Central memory CD4-positive, alpha-beta T cell (primary cell): ENCODE results near the gene SVBP.

ENCODE experiments used
- DNase-seq: peaks from one replicate; pipeline ENCODE4 v3.0.0; 2022

SVBP gene

GRCh38 chr1:42797979-42798378 lies 19.2 kb downstream of the SVBP start:
- no peak for DNase-seq

- DNase-seq: no peak
Observed at GRCh38 chr1:42797414-42797813, 19.8 kb downstream of the SVBP start.

DNA sequence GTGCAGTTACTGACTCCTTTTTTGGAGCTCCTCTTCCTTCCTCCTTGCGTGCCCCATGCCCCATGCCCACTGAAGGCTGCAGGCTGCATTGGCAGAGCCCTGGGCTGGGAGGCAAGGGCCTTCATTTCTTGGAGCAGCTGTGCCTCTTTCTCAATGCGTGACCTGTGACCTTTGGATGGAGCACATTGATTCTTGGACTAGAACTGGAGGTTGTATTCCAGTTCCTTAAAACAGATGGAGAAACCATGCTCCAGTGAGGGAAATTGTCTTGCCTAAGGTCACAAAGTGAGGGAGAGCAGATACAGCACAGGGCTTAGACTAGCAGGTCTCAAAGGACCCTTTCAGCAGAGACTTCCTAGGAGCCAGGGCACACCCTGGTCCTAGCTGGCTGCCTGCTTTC lies 23.4 kb downstream of the SVBP start:
- DNase-seq: no peak

DNA sequence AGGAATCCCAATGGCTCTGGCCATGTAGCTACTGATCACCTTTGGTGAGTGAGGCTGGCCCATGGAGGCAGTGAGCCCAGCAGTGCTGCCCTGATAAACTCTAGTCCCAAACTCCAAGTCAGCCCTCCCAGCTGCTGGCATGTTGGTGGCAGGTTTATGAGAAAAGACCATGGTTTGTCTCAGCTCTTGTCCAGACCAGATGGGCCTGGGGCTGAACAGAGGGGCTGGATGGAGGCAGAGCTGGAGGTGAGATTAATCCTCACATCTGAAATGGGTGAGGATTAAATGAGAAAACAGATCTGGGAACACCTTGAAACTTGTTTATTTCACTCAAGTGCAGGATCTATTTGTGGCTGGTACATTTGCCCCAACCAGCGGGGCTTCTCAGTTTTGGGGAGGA lies 29.2 kb downstream of the SVBP start:
- DNase-seq: no peak

- no peak for DNase-seq
Observed at GRCh38 chr1:42786097-42786496, 31.1 kb downstream of the SVBP start.

GRCh38 chr1:42784946-42785693 lies 32.1 kb downstream of the SVBP start, which contains the start of gene TMEM269:
TSS of gene TMEM269 (plus strand) at chr1:42784991. CDS start at chr1:42789894, 4,903 bp downstream.
- peak; percentile 33 for DNase-seq

GRCh38 chr1:42784547-42784945 lies 32.7 kb downstream of the SVBP start:
- no peak for DNase-seq

DNA sequence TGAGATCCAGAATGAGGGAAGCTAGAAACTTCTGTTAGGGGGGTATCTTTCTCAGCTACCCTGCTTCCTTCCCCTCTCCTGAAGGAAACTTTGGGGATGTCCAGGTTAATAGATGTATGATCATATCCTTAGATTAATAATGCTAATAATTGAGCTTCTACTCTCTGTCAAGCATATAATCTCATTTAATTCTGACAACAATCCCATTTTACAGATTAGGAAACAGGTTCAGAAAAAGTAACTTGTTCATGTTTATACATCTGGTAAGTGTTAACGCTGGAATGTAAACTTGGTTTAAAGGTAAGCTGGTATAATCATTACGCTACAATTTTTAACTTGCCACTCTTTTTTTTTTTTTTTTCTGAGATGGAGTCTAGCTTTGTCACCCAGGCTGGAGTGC lies 34.1 kb downstream of the SVBP start:
- no peak for DNase-seq

- no peak for DNase-seq
Observed at GRCh38 chr1:42780176-42780575, 37.0 kb downstream of the SVBP start.

GRCh38 chr1:42779725-42780124 lies 37.5 kb downstream of the SVBP start:
- DNase-seq: no peak

DNA sequence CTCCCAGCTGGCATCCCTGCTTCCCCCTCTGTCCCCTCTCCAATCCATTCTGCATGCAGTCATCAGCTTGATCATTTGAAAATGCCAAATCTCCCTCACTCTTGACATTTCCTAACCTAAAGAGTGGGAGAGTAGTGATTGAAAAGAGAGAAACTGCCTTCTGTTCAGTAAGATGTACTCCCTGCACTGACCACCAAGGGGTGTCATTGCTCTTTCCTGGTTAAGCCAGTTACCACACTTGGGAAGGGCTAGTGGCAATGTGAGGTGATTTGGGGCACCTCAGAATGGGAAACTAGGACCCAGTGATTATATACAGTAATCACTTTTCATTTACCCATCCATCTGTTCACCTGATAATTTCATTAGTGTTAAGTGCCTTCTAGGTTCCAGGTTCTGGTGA lies 39.3 kb downstream of the SVBP start:
- DNase-seq: peak; percentile 15

DNA sequence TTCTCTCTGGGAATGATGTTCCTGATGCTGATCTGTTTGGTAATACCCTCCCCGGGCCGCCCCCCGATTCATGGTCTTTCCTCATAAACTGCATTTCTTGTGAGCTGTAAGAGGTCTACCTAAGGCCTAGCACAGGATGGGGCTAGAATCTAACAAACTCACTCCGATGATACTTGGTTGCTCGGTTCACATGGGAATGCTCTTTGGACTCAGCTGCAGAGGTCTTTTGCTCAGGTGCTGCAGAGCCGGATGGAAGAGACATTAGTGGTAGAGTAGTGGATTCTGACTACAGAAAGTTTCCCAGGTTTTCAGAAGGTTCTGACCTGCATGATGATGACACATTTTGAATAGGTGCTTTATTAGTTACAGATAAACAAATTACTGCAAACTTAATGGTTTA lies 40.7 kb downstream of the SVBP start:
- no peak for DNase-seq

DNA sequence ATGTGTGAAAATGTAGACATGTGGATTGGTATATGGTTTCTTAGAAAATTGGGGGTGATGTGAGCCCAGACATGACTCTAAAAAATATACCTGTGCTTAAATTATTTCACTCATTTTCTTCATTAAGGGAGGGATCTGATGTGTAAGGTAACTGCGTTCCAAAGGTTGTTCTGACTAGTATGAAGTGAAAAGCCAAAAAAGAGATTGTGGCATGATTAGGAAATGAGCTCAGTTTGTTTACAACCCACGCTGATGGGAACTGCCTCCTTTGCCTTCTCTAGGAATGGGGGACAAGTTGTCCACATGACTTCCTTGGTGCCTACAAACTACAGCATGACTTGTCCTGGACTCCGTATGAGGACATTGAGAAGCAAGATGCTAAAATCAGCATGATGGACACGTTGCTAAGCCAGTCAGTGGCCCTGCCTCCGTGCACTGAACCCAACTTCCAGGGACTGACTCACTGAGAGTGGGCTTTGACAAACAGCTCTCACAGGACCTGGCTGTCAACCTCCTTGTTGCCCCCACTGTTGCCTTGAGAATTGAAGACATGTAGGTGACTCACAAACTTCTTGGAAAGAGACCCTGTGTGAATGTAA lies 42.2 kb downstream of the SVBP start:
- no peak for DNase-seq

DNA sequence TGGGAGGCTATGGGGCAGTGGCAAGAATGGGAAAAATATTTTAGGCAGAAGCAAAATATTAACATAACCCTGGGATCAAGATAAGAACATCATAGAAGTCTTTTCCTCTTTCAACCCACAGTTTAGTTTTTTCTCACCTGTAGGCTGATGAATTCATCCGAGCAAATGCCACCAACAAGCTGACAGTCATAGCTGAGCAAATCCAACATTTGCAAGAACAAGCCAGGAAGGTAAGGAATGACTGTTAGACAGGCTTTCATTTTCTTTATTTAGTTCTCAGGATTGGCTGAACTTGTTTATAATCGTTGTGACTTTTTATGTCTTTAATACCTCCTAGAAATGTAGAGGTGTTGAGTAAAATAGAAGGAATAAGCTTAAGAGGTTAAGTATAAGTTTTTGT lies 43.8 kb downstream of the SVBP start:
- DNase-seq: no peak

GRCh38 chr1:42769811-42770210 lies 47.4 kb downstream of the SVBP start:
- DNase-seq: no peak

DNA sequence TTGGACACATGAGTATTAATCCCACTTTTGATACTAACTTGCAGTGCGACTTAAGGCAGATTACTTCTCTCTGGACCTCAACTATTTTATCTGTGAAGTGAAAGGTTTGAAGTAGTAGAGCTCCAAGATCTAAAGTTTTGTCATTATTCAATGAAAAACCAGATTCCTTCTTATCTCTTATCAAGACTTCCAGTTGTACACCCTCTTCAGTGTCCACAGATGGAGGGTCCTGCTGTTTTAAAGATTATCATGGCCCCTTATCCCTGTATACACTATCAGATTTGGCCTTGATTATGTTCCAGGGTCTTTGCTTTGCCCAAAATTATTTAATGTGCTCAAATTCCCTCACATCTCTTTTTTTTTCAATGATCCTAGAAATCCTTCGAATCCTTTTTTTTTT lies 49.0 kb downstream of the SVBP start:
- DNase-seq: no peak

- no peak for DNase-seq
Observed at GRCh38 chr1:42767510-42768000, 49.6 kb downstream of the SVBP start.

GRCh38 chr1:42766741-42767509 lies 50.3 kb downstream of the SVBP start, which contains the start of the genes C1orf50 and P3H1:
TSS of gene C1orf50 (plus strand) at chr1:42767249. CDS start at chr1:42767312, 63 bp downstream.
TSS of gene P3H1 (minus strand) at chr1:42767028. CDS start at chr1:42766971, 57 bp downstream.
- DNase-seq: peak; percentile 100

DNA sequence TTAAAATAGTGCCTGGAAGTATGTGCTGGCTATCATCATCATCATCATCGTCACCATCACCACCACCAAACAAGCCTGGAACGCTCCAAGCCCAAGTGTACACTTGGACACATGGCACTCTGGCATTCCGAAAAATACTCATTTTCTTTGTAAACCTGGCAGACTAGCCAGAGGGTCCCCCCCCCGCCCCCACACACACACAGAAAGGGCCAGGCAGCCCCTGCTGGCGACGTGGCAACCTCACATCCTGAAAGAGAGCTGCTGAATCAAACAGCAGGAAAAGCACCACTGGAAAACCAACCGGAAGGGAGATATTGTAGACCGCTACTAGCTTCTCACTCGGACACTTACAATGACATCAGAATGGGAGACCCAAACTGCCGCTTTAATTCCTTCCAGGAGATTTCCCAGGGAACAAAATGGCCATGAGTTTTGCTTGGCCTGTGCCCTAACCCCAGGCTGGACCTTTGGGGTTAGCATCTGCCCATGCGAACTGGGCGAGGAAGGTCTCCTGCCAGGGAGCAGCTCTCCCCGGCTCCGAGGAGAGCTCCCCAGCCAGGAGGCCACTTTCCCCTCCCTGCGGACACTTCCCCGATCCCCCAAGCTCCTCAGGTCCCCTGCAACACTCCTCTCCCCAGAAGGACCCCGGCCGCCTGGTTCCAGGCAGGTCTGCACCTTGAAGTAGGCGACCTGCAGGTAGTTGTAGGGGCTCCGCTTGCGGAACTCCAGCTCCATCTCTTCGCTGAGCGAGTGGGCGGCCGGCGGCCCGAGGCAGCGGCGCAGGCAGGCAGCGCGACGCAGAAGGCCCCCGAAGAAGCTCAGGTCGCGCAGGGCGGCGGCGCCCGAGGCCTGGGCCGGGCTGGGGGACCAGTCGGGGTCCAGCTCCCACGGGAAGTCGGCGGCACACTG lies 51.1 kb downstream of the SVBP start:
- DNase-seq: no peak

GRCh38 chr1:42765269-42765668 lies 51.9 kb downstream of the SVBP start:
- DNase-seq: no peak

DNA sequence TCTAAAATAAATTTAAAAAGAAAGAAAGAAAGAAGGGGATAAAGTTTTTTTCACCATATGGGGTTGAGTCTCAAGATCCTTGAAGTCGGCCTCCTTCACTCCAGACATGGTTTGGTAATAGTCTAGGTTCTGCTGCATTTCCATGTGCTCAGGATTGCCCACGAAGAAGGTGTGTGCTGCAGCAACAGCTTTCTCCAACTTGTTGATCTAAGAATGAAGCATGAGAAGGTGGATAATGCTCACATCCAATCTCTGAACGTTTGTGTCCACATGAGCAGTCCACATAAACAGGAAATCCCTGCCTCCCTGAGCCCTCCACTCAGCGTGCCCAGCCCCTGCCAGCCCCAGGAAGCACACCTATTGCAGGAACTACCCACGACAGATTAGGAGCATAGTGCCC lies 54.9 kb downstream of the SVBP start:
- DNase-seq: no peak

- DNase-seq: no peak
Observed at GRCh38 chr1:42761567-42761966, 55.6 kb downstream of the SVBP start.
